K562 (cell line): ENCODE measurements around the gene SCAP. TPM values are rescaled to one million over a fixed set of nuclear protein-coding genes. Genes with fewer than 3 reads are reported as not detected.

Source experiments
- CCAR2 ChIP-seq: fragments of 200-400 bp; formaldehyde crosslinking; IDR thresholded peaks from 2 replicates; pipeline ENCODE4 v1.6.1; 2017; ENCODE audit warnings: mild to moderate bottlenecking, low read depth, low read length
- CEBPG ChIP-seq, 3 experiments: fragments of 200-800 bp in 1 of 3; sonication (Bioruptor generic) in 1 of 3; sonication (generic) in 1 of 3; formaldehyde crosslinking in 1 of 3; IDR thresholded peaks in 2 of 3; conservative IDR thresholded peaks in 1 of 3; 2 replicates each; pipeline versions ENCODE4 v1.6.1 to v1.8.0; 2016 to 2022; ENCODE audit warnings: missing compliant biosample characterization in 2 of 3, missing genetic modification characterization in 2 of 3, mild to moderate bottlenecking in 1 of 3, missing genetic modification reagents in 1 of 3
- CREB1 ChIP-seq, 2 experiments: sonication (generic) in 1 of 2; formaldehyde crosslinking in 1 of 2; IDR thresholded peaks; 2 replicates each; pipeline versions ENCODE4 v1.6.1 to v1.8.0; 2012 to 2022; ENCODE audit warnings: inconsistent platforms in 1 of 2, mild to moderate bottlenecking in 1 of 2, missing genetic modification reagents in 1 of 2, moderate library complexity in 1 of 2
- MCM2 ChIP-seq: fragments of 450-650 bp; IDR thresholded peaks from 2 replicates; pipeline ENCODE4 v1.6.1; 2017; ENCODE audit warnings: low read depth, mild to moderate bottlenecking
- MECOM ChIP-seq: fragments of 250-450 bp; sonication (Bioruptor Pico); IDR thresholded peaks from 2 replicates; pipeline ENCODE4 v1.8.0; 2022; ENCODE audit warnings: inconsistent platforms
- NFATC3 ChIP-seq: fragments of 450-650 bp; IDR thresholded peaks from 2 replicates; pipeline ENCODE4 v1.6.1; 2017; ENCODE audit warnings: mild to moderate bottlenecking
- PHF21A ChIP-seq: fragments of 450-650 bp; IDR thresholded peaks from 2 replicates; pipeline ENCODE4 v1.6.1; 2017; ENCODE audit warnings: low read depth, borderline replicate concordance
- PTRF ChIP-seq: fragments of 450-650 bp; IDR thresholded peaks from 2 replicates; pipeline ENCODE4 v1.6.1; 2016; ENCODE audit warnings: mild to moderate bottlenecking, missing genetic modification characterization, missing compliant biosample characterization
- SAFB2 ChIP-seq: fragments of 200-400 bp; formaldehyde crosslinking; IDR thresholded peaks from 2 replicates; pipeline ENCODE4 v1.6.1; 2018; ENCODE audit warnings: borderline replicate concordance, low read length, low read depth, moderate library complexity; ENCODE audit not compliant: severe bottlenecking
- SIX5 ChIP-seq, 2 experiments: IDR thresholded peaks; 2 replicates each; pipeline ENCODE4 v1.6.1; 2011; ENCODE audit warnings: low read length in 2 of 2, borderline replicate concordance in 1 of 2, low read depth in 1 of 2, mild to moderate bottlenecking in 1 of 2, moderate library complexity in 1 of 2; ENCODE audit not compliant: insufficient read depth in 1 of 2
- SMARCE1 ChIP-seq: fragments of 450-650 bp; IDR thresholded peaks from 2 replicates; pipeline ENCODE4 v1.7.1; 2016; ENCODE audit warnings: mild to moderate bottlenecking
- SNIP1 ChIP-seq: fragments of 450-650 bp; IDR thresholded peaks from 2 replicates; pipeline ENCODE4 v1.7.1; 2017; ENCODE audit warnings: low read depth, mild to moderate bottlenecking
- SP2 ChIP-seq: IDR thresholded peaks from 2 replicates; pipeline ENCODE4 v1.6.1; 2011; ENCODE audit warnings: mild to moderate bottlenecking, low read depth, low read length, moderate library complexity; ENCODE audit not compliant: poor library complexity, severe bottlenecking; ENCODE audit errors: extremely low read depth
- SRSF7 ChIP-seq: fragments of 200-400 bp; formaldehyde crosslinking; optimal IDR thresholded peaks from 2 replicates; pipeline ENCODE3; 2017; ENCODE audit warnings: mild to moderate bottlenecking, low read depth, low read length
- STAT5B ChIP-seq: fragments of 250-450 bp; sonication (Bioruptor Pico); IDR thresholded peaks from 2 replicates; pipeline ENCODE4 v1.8.0; 2021; ENCODE audit warnings: mild to moderate bottlenecking, inconsistent platforms
- SUPT5H ChIP-seq: fragments of 450-650 bp; IDR thresholded peaks from 2 replicates; pipeline ENCODE4 v1.6.1; 2016
- TAF9B ChIP-seq: fragments of 450-650 bp; IDR thresholded peaks from 2 replicates; pipeline ENCODE4 v1.6.1; 2018; ENCODE audit warnings: mild to moderate bottlenecking; ENCODE audit not compliant: partially characterized antibody
- ZFP36 ChIP-seq: fragments of 150-350 bp; IDR thresholded peaks from 2 replicates; pipeline ENCODE4 v1.6.1; 2018; ENCODE audit warnings: low read length, low read depth; ENCODE audit not compliant: partially characterized antibody
- ZNF24 ChIP-seq: fragments of 450-650 bp; IDR thresholded peaks from 2 replicates; pipeline ENCODE4 v1.6.1; 2016
- ZNF444 ChIP-seq: fragments of 250-450 bp; sonication (Bioruptor Pico); IDR thresholded peaks from 2 replicates; pipeline ENCODE4 v1.4.0; 2020; ENCODE audit warnings: mild to moderate bottlenecking, moderate library complexity
- ZNF586 ChIP-seq: fragments of 450-650 bp; formaldehyde crosslinking; conservative IDR thresholded peaks from 2 replicates; pipeline ENCODE4 v1.4.0; 2020; ENCODE audit warnings: mild to moderate bottlenecking, moderate library complexity
- polyA plus RNA-seq, 8 experiments: library from polyadenylated mRNA; depleted of rRNA in 4 of 8; stranded (reverse) in 5 of 8; unstranded in 3 of 8; fragments of >200 nt; fragmentation: Nextera tagmentation in 2 of 8; fragmentation: Illumina TruSeq in 1 of 8; extraction: Ambion mirVana in 2 of 8; extraction: Trizol in 1 of 8; gene quantifications; 2 replicates each; pipeline versions ENCODE4 v1.2.1 to v1.2.3, GENCODE V29; 2011 to 2014; ENCODE audit warnings: inconsistent platforms in 1 of 8, missing spikeins in 1 of 8
- total RNA-seq, 7 experiments: library from RNA; depleted of rRNA in 6 of 7; stranded (reverse); fragments of >200 nt in 6 of 7; fragmentation: Illumina TruSeq in 2 of 7; extraction: Trizol in 2 of 7; gene quantifications; 2 replicates each; pipeline versions ENCODE4 v1.2.1 to v1.2.3, GENCODE V29; 2011 to 2021; ENCODE audit warnings: low replicate concordance in 1 of 7
- TF ChIP-seq, protein P1 (sequence below): sonication (generic); formaldehyde crosslinking; IDR thresholded peaks from 2 replicates; pipeline ENCODE4 v1.8.1; 2023; ENCODE audit warnings: mild to moderate bottlenecking, missing genetic modification reagents, moderate library complexity
- TF ChIP-seq, protein P2 (sequence below): fragments of 450-650 bp; formaldehyde crosslinking; IDR thresholded peaks from 2 replicates; pipeline ENCODE4 v1.4.0; 2020; ENCODE audit warnings: mild to moderate bottlenecking, mixed read lengths
- TF ChIP-seq, protein P3 (sequence below): sonication (generic); formaldehyde crosslinking; IDR thresholded peaks from 2 replicates; pipeline ENCODE4 v1.8.1; 2023; ENCODE audit warnings: mild to moderate bottlenecking, missing genetic modification reagents

The SCAP gene
- total and polyA plus RNA-seq, 9 of the 15 experiments (the other 6 are each of a cell fraction or from before 2014, with no cell fraction given), result 2.6 to 104 (median 37.8) TPM

DNA sequence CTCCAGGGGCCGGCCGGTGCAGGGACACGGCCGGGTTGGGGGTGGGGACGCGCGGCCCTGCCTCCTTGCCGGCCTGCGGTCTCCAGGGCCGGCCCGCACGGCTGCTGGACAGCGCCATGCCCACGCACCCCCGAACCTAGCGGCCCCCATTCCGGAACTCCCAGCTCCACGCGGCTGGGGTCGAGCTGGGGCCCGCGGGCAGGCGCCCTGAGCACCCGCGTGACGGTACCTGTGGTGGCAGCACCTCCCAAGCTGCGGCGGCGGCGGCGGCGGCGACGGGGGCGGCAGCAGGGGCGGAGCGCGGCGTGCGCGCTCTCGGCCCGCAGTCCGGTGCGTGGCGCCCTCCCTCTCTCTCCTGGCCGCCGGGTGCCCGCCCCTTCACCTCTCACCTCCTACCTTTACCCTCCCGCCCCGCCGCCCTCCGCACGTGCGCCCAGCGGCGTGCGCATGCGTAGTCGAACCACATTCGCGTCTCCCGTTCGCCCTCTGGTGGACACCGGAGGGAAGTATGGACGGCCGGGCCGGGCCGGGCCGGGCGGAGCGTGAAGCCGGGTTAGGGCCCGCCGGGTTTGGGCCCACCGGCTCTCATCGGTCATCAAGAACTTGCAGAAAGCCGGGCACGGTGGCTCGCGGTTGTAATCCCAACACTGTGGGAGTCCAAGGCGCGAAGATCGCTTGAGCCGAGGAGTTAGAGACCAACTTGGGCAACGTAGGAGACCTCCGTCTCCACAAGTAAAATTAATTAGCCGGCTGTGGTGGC lies at the start of gene SCAP (continued):
- no peak for TF ChIP-seq SRSF7
- TF ChIP-seq ZNF24, result peak; percentile 53
- no peak for TF ChIP-seq SMARCE1
- no peak for TF ChIP-seq PHF21A
- no peak for TF ChIP-seq TAF9B
- peak; percentile 52; the same call in 1 of the 2 replicates for TF ChIP-seq CREB1 (IDR thresholded peaks at IDR 0.05)
- TF ChIP-seq CREB1 (CRISPR knock-in tag; IDR thresholded peaks at IDR 0.05), result peak; percentile 57
- TF ChIP-seq, protein P1, sequence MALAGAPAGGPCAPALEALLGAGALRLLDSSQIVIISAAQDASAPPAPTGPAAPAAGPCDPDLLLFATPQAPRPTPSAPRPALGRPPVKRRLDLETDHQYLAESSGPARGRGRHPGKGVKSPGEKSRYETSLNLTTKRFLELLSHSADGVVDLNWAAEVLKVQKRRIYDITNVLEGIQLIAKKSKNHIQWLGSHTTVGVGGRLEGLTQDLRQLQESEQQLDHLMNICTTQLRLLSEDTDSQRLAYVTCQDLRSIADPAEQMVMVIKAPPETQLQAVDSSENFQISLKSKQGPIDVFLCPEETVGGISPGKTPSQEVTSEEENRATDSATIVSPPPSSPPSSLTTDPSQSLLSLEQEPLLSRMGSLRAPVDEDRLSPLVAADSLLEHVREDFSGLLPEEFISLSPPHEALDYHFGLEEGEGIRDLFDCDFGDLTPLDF (CRISPR knock-in tag), result peak; percentile 84
- no peak for TF ChIP-seq CEBPG (CRISPR knock-in tag; IDR thresholded peaks at IDR 0.05)
- no peak for TF ChIP-seq CEBPG (tag; conservative IDR thresholded peaks at IDR 0.05 in 1 of 2, IDR thresholded peaks at IDR 0.05 in 1 of 2)
- TF ChIP-seq SP2, result no peak
- TF ChIP-seq SUPT5H, result peak; percentile 73
- TF ChIP-seq, protein P2, sequence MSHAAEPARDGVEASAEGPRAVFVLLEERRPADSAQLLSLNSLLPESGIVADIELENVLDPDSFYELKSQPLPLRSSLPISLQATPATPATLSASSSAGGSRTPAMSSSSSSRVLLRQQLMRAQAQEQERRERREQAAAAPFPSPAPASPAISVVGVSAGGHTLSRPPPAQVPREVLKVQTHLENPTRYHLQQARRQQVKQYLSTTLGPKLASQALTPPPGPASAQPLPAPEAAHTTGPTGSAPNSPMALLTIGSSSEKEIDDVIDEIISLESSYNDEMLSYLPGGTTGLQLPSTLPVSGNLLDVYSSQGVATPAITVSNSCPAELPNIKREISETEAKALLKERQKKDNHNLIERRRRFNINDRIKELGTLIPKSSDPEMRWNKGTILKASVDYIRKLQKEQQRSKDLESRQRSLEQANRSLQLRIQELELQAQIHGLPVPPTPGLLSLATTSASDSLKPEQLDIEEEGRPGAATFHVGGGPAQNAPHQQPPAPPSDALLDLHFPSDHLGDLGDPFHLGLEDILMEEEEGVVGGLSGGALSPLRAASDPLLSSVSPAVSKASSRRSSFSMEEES, result no peak
- no peak for TF ChIP-seq MECOM (CRISPR knock-in tag)
- no peak for TF ChIP-seq CCAR2
- TF ChIP-seq MCM2, result no peak
- no peak for TF ChIP-seq SAFB2
- TF ChIP-seq SIX5 (IDR thresholded peaks at IDR 0.05; ENCODE audit: borderline replicate concordance in 1 of 2, insufficient read depth in 1 of 2, low read depth in 1 of 2, low read length in 2 of 2), result peak in 1 of 2 experiments; percentile 17; a peak in 1 of 4 replicates
- TF ChIP-seq ZFP36, result no peak
- TF ChIP-seq PTRF (tag), result no peak
- TF ChIP-seq, protein P3, sequence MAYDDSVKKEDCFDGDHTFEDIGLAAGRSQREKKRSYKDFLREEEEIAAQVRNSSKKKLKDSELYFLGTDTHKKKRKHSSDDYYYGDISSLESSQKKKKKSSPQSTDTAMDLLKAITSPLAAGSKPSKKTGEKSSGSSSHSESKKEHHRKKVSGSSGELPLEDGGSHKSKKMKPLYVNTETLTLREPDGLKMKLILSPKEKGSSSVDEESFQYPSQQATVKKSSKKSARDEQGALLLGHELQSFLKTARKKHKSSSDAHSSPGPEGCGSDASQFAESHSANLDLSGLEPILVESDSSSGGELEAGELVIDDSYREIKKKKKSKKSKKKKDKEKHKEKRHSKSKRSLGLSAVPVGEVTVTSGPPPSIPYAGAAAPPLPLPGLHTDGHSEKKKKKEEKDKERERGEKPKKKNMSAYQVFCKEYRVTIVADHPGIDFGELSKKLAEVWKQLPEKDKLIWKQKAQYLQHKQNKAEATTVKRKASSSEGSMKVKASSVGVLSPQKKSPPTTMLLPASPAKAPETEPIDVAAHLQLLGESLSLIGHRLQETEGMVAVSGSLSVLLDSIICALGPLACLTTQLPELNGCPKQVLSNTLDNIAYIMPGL (CRISPR knock-in tag), result peak; percentile 83
- TF ChIP-seq SNIP1, result no peak
- no peak for TF ChIP-seq ZNF586
- no peak for TF ChIP-seq NFATC3
- no peak for TF ChIP-seq STAT5B (CRISPR knock-in tag)
- 0 out of 2 replicates have a peak, but pooled peaks have one; percentile 47 for TF ChIP-seq ZNF444
